GM18858 (cell line): ENCODE data around the gene RTN4.
A peak's percentile ranks its signal among the peaks of the same experiment; 100 is the strongest.

ENCODE experiments used
- ATAC-seq: cut with Tn5 transposase; IDR thresholded peaks from one replicate; pipeline ENCODE4 v1.9.1; 2021; ENCODE audit not compliant: unreplicated experiment

Gene RTN4

GRCh38 chr2:54955358-54956110 lies 94.7 kb downstream of the RTN4 start:
- ATAC-seq: no peak

- no peak for ATAC-seq
Measured at GRCh38 chr2:54954705-54955357, 95.4 kb downstream of the RTN4 start.

- ATAC-seq: no peak
Measured at GRCh38 chr2:54954158-54954557, 96.1 kb downstream of the RTN4 start.

- ATAC-seq: no peak
Measured at GRCh38 chr2:54952978-54953456, 97.2 kb downstream of the RTN4 start.

GRCh38 chr2:54952425-54952824 lies 97.8 kb downstream of the RTN4 start:
- ATAC-seq: no peak

- ATAC-seq: no peak
Measured at GRCh38 chr2:54950811-54951210, 99.4 kb downstream of the RTN4 start.

- ATAC-seq: no peak
Measured at GRCh38 chr2:54949431-54949830, 100.8 kb downstream of the RTN4 start.

GRCh38 chr2:54948120-54948519 lies 102.1 kb downstream of the RTN4 start:
- ATAC-seq: no peak

- no peak for ATAC-seq
Measured at GRCh38 chr2:54947646-54948045, 102.6 kb downstream of the RTN4 start.

- ATAC-seq: no peak
Measured at GRCh38 chr2:54947136-54947535, 103.1 kb downstream of the RTN4 start.

- no peak for ATAC-seq
Measured at GRCh38 chr2:54946220-54946805, 103.9 kb downstream of the RTN4 start.

- peak; percentile 87 for ATAC-seq
Measured at GRCh38 chr2:54945391-54946219, 104.6 kb downstream of the RTN4 start.

- ATAC-seq: no peak
Measured at GRCh38 chr2:54944724-54945326, 105.4 kb downstream of the RTN4 start.

GRCh38 chr2:54942373-54942772 lies 107.9 kb downstream of the RTN4 start:
- no peak for ATAC-seq

GRCh38 chr2:54941248-54941984 lies 108.8 kb downstream of the RTN4 start:
- no peak for ATAC-seq

- ATAC-seq: no peak
Measured at GRCh38 chr2:54940723-54941122, 109.5 kb downstream of the RTN4 start.

- no peak for ATAC-seq
Measured at GRCh38 chr2:54939446-54940118, 110.7 kb downstream of the RTN4 start.

- ATAC-seq: no peak
Measured at GRCh38 chr2:54936766-54937165, 113.5 kb downstream of the RTN4 start.

GRCh38 chr2:54935389-54935788 lies 114.9 kb downstream of the RTN4 start:
- ATAC-seq: no peak

- no peak for ATAC-seq
Measured at GRCh38 chr2:54931473-54931872, 118.8 kb downstream of the RTN4 start.
